GM18511 (cell line): ENCODE results near the gene ZNF668.
"Not testable (repeated sequence)": the region's sequence is repeated elsewhere in the genome, so short reads cannot be mapped to it uniquely, and the experiment has no call there.

Experiments used
- ATAC-seq: cut with Tn5 transposase; IDR thresholded peaks from one replicate; pipeline ENCODE4 v1.9.1; 2021; ENCODE audit warnings: mild to moderate bottlenecking, moderate library complexity; ENCODE audit not compliant: unreplicated experiment

The ZNF668 gene

GRCh38 chr16:31061126-31061812, 12.8 kb downstream of the ZNF668 start:
- ATAC-seq, result no peak

GRCh38 chr16:31055613-31056012, 18.4 kb downstream of the ZNF668 start:
- no peak for ATAC-seq

GRCh38 chr16:31052114-31052513, 21.9 kb downstream of the ZNF668 start:
- no peak for ATAC-seq

GRCh38 chr16:31050280-31051030, 23.6 kb downstream of the ZNF668 start:
- ATAC-seq, result no peak

- ATAC-seq, result no peak
These were observed 30.1 kb downstream of the ZNF668 start for GRCh38 chr16:31043898-31044481.

GRCh38 chr16:31043352-31043751, 30.7 kb downstream of the ZNF668 start:
- ATAC-seq, result no peak

GRCh38 chr16:31042866-31043265, 31.2 kb downstream of the ZNF668 start:
- ATAC-seq, result no peak

GRCh38 chr16:31038993-31039392, 35.0 kb downstream of the ZNF668 start:
- no peak for ATAC-seq

- no peak for ATAC-seq
These were observed 37.3 kb downstream of the ZNF668 start for GRCh38 chr16:31036691-31037090.

- ATAC-seq, result peak; percentile 52
These were observed 40.1 kb downstream of the ZNF668 start for GRCh38 chr16:31033709-31034492.

- ATAC-seq, result peak; percentile 85
These were observed 41.0 kb downstream of the ZNF668 start, which contains the start of gene STX4 for GRCh38 chr16:31032736-31033708. Gene STX4, plus strand, starts transcription at chr16:31033558. Its CDS starts 248 bp downstream, at chr16:31033806.

- ATAC-seq, result no peak
These were observed 42.8 kb downstream of the ZNF668 start for GRCh38 chr16:31031276-31031675.

GRCh38 chr16:31029272-31029671, 44.8 kb downstream of the ZNF668 start:
- ATAC-seq, result no peak

- ATAC-seq, result no peak
These were observed 48.7 kb downstream of the ZNF668 start for GRCh38 chr16:31025339-31025738.

GRCh38 chr16:31023627-31024226, 50.3 kb downstream of the ZNF668 start:
- no peak for ATAC-seq

GRCh38 chr16:31023252-31023602, 50.8 kb downstream of the ZNF668 start:
- no peak for ATAC-seq

- ATAC-seq, result no peak
These were observed 51.3 kb downstream of the ZNF668 start for GRCh38 chr16:31022544-31023251.

- ATAC-seq, result no peak
These were observed 53.5 kb downstream of the ZNF668 start for GRCh38 chr16:31020536-31020935.

- ATAC-seq, result not testable (repeated sequence)
These were observed 56.3 kb downstream of the ZNF668 start for GRCh38 chr16:31017756-31018155.
